KMS-11 (cell line): ENCODE measurements around the gene SPAG17.

Experiments used
- H2AFZ ChIP-seq: fragments of 200-600 bp; sonication (generic); 2 replicates; pipeline ENCODE4 v1.6.1; 2016; ENCODE audit warnings: antibody characterized with exemption, mixed run types, low read depth
- H3K27ac ChIP-seq: fragments of 200-600 bp; sonication (generic); 2 replicates; pipeline ENCODE4 v1.6.1; 2016; ENCODE audit warnings: mild to moderate bottlenecking, mixed run types
- H3K27me3 ChIP-seq: fragments of 200-600 bp; sonication (generic); 2 replicates; pipeline ENCODE4 v1.6.1; 2017; ENCODE audit warnings: mild to moderate bottlenecking, low read depth, mixed run types, moderate library complexity; ENCODE audit not compliant: insufficient read depth
- H3K36me3 ChIP-seq: fragments of 200-600 bp; sonication (generic); 2 replicates; pipeline ENCODE4 v1.6.1; 2017; ENCODE audit warnings: mild to moderate bottlenecking, mixed run types; ENCODE audit not compliant: insufficient read depth
- H3K4me1 ChIP-seq: fragments of 200-600 bp; sonication (generic); 2 replicates; pipeline ENCODE4 v1.6.1; 2016; ENCODE audit warnings: mild to moderate bottlenecking, low read depth, mixed run types; ENCODE audit not compliant: poor library complexity, severe bottlenecking
- H3K4me2 ChIP-seq: fragments of 200-600 bp; sonication (generic); 2 replicates; pipeline ENCODE4 v1.7.0; 2016; ENCODE audit warnings: mild to moderate bottlenecking, mixed run types
- H3K4me3 ChIP-seq: fragments of 200-600 bp; sonication (generic); IDR thresholded peaks from 2 replicates; pipeline ENCODE4 v1.6.1; 2017; ENCODE audit warnings: low read depth, low read length, mixed read lengths; ENCODE audit not compliant: insufficient read depth
- H3K79me2 ChIP-seq: fragments of 200-600 bp; sonication (generic); 2 replicates; pipeline ENCODE4 v1.6.1; 2016; ENCODE audit warnings: low read depth, mixed run types; ENCODE audit not compliant: insufficient read depth
- H3K9ac ChIP-seq: fragments of 200-600 bp; sonication (generic); 2 replicates; pipeline ENCODE4 v1.6.1; 2016; ENCODE audit warnings: mild to moderate bottlenecking, mixed run types
- H4K20me1 ChIP-seq: fragments of 200-600 bp; sonication (generic); 2 replicates; pipeline ENCODE4 v1.6.1; 2016; ENCODE audit warnings: mild to moderate bottlenecking, mixed run types; ENCODE audit not compliant: insufficient read depth
- CTCF ChIP-seq: fragments of 200-600 bp; sonication (generic); conservative IDR thresholded peaks from 2 replicates; pipeline ENCODE4 v1.6.1; 2017; ENCODE audit warnings: low read depth, mild to moderate bottlenecking, antibody characterized with exemption, low read length, moderate library complexity, mixed read lengths

SPAG17 gene

GRCh38 chr1:118049981-118050380, 135.0 kb downstream of the SPAG17 start:
- H3K36me3 ChIP-seq, result no peaks in the 10 kb centered on the region
- H3K4me1 ChIP-seq, result no peaks in the 10 kb centered on the region
- H3K4me3 ChIP-seq, result no peak overlapping the region
- H3K27ac ChIP-seq, result no peak overlapping the region
- H4K20me1 ChIP-seq, result no peaks in the 10 kb centered on the region
- no peak for TF ChIP-seq CTCF
- H3K79me2 ChIP-seq, result no peaks in the 10 kb centered on the region
- H3K4me2 ChIP-seq, result no peak overlapping the region
- H2AFZ ChIP-seq, result no peak overlapping the region
- H3K9ac ChIP-seq, result no peak overlapping the region
- H3K27me3 ChIP-seq, result no peaks in the 10 kb centered on the region

- TF ChIP-seq CTCF, result no peak
- H4K20me1 ChIP-seq, result no peaks in the 10 kb centered on the region
- H3K27me3 ChIP-seq, result no peaks in the 10 kb centered on the region
Measured at GRCh38 chr1:118047650-118048224, 137.3 kb downstream of the SPAG17 start.

GRCh38 chr1:118047006-118047649, 137.9 kb downstream of the SPAG17 start:
- H3K4me2 ChIP-seq, result no peak overlapping the region
- H3K9ac ChIP-seq, result no peak overlapping the region
- H4K20me1 ChIP-seq, result no peaks in the 10 kb centered on the region
- no peaks in the 10 kb centered on the region for H3K4me1 ChIP-seq
- H3K4me3 ChIP-seq, result no peak overlapping the region
- no peaks in the 10 kb centered on the region for H3K36me3 ChIP-seq
- no peaks in the 10 kb centered on the region for H3K79me2 ChIP-seq
- TF ChIP-seq CTCF, result no peak
- H3K27ac ChIP-seq, result no peak overlapping the region
- H2AFZ ChIP-seq, result no peak overlapping the region
- H3K27me3 ChIP-seq, result no peaks in the 10 kb centered on the region

More at GRCh38 chr1:118047650-118048224, 137.3 kb downstream of the SPAG17 start:
- no peak overlapping the region for H3K4me3 ChIP-seq
- H3K36me3 ChIP-seq, result no peaks in the 10 kb centered on the region
- H3K4me1 ChIP-seq, result no peaks in the 10 kb centered on the region
- no peak overlapping the region for H2AFZ ChIP-seq
- no peak overlapping the region for H3K9ac ChIP-seq
- no peaks in the 10 kb centered on the region for H3K79me2 ChIP-seq
- no peak overlapping the region for H3K4me2 ChIP-seq
- no peak overlapping the region for H3K27ac ChIP-seq

- H3K27ac ChIP-seq, result no peak overlapping the region
- no peaks in the 10 kb centered on the region for H3K4me1 ChIP-seq
- H3K27me3 ChIP-seq, result no peaks in the 10 kb centered on the region
- H2AFZ ChIP-seq, result no peak overlapping the region
- H3K79me2 ChIP-seq, result no peaks in the 10 kb centered on the region
- no peak overlapping the region for H3K9ac ChIP-seq
- TF ChIP-seq CTCF, result no peak
- no peaks in the 10 kb centered on the region for H4K20me1 ChIP-seq
- no peaks in the 10 kb centered on the region for H3K36me3 ChIP-seq
- H3K4me2 ChIP-seq, result no peak overlapping the region
- H3K4me3 ChIP-seq, result no peak overlapping the region
Measured at GRCh38 chr1:118043624-118044023, 141.4 kb downstream of the SPAG17 start.
